K562 (cell line): Measurements from ENCODE around the gene CHCHD1.

ENCODE experiments used
- ZNF280B ChIP-seq: fragments of 250-450 bp; sonication (Bioruptor Pico); IDR thresholded peaks from 2 replicates; pipeline ENCODE4 v1.5.1; 2021; ENCODE audit warnings: mild to moderate bottlenecking
- TF ChIP-seq, protein P1 (sequence below): IDR thresholded peaks from 2 replicates; pipeline ENCODE4 v1.6.1; 2012; ENCODE audit warnings: low read depth, low read length, improper control_type of control experiment, borderline replicate concordance
- TF ChIP-seq, protein P2 (sequence below), 3 experiments: IDR thresholded peaks in 2 of 3; conservative IDR thresholded peaks in 1 of 3; 2 replicates each; pipeline ENCODE4 v1.5.1; 2011 to 2012; ENCODE audit warnings: low read length in 3 of 3, mild to moderate bottlenecking in 3 of 3, control low read depth in 2 of 3, improper control_type of control experiment in 1 of 3, inconsistent platforms in 1 of 3, low read depth in 1 of 3, mixed read lengths in 1 of 3, moderate library complexity in 1 of 3; ENCODE audit not compliant: insufficient read depth in 2 of 3

GRCh38 chr10:73732426-73732825 is 49.4 kb upstream of the CHCHD1 start:
- TF ChIP-seq, protein P1, sequence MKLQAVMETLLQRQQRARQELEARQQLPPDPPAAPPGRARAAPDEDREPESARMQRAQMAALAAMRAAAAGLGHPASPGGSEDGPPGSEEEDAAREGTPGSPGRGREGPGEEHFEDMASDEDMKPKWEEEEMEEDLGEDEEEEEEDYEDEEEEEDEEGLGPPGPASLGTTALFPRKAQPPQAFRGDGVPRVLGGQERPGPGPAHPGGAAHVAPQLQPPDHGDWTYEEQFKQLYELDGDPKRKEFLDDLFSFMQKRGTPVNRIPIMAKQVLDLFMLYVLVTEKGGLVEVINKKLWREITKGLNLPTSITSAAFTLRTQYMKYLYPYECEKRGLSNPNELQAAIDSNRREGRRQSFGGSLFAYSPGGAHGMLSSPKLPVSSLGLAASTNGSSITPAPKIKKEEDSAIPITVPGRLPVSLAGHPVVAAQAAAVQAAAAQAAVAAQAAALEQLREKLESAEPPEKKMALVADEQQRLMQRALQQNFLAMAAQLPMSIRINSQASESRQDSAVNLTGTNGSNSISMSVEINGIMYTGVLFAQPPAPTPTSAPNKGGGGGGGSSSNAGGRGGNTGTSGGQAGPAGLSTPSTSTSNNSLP: no peak
- TF ChIP-seq, protein P2, sequence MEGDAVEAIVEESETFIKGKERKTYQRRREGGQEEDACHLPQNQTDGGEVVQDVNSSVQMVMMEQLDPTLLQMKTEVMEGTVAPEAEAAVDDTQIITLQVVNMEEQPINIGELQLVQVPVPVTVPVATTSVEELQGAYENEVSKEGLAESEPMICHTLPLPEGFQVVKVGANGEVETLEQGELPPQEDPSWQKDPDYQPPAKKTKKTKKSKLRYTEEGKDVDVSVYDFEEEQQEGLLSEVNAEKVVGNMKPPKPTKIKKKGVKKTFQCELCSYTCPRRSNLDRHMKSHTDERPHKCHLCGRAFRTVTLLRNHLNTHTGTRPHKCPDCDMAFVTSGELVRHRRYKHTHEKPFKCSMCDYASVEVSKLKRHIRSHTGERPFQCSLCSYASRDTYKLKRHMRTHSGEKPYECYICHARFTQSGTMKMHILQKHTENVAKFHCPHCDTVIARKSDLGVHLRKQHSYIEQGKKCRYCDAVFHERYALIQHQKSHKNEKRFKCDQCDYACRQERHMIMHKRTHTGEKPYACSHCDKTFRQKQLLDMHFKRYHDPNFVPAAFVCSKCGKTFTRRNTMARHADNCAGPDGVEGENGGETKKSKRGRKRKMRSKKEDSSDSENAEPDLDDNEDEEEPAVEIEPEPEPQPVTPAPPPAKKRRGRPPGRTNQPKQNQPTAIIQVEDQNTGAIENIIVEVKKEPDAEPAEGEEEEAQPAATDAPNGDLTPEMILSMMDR (IDR thresholded peaks at IDR 0.05 in 2 of 3, conservative IDR thresholded peaks at IDR 0.05 in 1 of 3; ENCODE audit: insufficient read depth in 2 of 3, low read depth in 1 of 3, low read length in 3 of 3): no peak
- no peak for TF ChIP-seq ZNF280B (CRISPR knock-in tag)
